Activated gamma-delta T cell treated with Interleukin-2 at 50 U/mL for 16 hours (primary cell): ENCODE results near the gene IL17REL.
"Not testable (repeated sequence)": the region's sequence is repeated elsewhere in the genome, so short reads cannot be mapped to it uniquely, and the experiment has no call there.

Experiments
- DNase-seq: peaks from one replicate; pipeline ENCODE4 v3.0.0-alpha.2; 2020

IL17REL gene

DNA sequence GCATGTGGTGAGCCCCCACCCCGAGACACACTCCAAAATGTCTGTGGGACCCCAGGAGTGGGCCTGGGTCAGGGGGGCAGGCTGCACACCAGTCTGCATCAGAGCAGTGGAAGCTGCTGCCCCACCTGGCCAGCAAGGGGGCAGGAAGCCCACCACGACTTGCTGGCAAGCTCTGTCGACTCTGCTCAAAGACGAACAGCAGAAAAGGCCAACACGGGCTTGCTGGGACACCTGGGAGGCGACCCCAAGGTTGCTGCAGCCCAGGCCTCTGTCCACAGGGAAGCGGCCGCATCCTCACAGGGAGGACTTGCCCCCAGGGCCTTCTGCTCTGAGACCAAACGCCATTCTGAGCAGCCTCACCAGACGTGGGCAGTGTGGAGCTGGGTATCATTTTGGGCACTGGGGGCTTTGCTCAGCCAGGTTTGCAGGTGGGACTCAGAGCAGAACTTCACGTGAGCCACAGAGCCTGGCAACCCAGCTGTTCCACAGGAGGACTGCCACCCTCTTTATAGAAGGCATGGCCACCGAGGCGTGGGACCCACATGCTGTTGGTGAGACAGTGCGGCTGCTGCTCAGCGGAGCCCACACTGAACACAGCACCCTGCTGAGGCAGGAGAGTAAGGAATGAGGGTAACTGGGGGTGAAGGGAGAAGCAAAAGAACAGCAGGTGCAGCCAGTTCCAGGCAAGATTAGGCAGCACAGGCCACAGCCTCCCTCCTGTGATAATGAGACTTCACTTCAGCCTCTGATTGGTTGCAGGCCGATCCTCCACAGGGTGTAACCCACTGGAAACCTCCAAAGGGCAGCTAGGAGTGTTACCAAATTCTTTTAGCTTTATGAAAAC lies 11.0 kb downstream of the IL17REL start:
- DNase-seq: no peak

DNA sequence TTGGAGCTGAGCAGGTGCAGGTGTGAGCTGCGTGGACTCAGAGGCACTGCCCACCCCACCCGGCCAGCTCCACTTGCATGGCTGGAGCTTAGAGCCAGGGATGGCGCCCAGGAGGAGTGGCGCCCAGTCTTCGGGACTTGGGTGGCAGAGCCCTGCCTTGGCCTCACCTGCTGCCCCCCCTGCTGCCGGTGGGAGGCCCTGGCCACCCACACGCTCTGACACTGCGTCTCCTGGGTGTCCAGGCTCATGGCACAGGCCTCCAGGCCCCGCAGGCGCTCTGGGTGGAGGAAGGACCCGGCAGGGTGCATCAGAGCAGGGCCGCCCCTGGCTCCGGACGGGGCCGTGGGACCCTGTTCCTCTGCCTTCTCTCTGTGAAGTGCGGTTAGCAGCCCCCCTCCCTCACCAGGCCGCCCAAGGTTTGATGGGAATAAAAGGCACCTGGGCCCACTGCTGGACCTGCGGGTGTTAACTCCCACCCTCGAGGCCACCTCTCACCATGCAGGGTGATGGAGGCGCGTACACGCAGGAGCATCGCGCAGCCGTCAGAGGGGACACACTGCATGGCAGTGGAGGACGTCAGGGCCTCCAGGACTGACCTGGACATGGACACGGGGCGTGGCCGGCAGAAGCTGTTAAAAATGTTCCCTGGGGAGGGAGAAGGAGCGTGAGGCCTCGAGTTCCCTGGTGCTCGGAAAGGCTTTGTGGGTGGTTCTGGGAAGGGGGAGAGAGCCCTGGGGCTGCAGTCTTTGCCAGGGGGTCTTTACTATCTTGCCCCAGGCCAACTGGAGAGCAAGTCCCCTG lies 11.8 kb downstream of the IL17REL start:
- no peak for DNase-seq

DNA sequence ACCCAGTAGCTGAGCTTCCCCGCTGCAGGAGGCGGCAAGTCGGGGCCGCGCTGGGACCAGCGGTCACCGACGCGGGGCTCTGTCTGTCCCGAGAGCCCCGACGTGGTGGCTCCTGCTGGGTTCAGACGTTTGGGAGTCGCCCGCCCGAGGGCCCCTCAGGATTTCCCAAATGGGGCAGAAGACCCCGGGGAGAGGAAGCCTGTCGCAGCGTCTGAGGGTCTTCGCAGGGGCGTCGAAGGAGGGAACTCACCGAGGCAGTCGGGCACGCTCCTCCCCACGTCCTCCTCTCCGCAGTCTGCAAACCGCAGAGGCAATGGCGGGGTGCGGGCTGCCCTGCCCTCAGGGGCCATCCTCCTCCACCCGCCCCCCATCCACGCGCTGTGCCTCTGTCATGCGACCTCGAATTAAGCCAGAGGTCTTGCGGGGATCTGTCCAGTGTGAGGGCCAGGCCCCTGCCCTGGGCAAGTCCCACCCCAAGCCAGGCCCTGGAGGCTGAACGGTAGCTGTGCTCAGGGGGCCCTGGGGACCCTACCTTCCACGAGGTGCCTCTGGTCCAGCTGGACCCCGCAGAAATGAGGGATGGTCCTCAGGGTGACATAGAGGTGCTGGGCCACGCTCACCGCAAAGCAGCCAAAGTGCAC lies 12.5 kb downstream of the IL17REL start:
- no peak for DNase-seq

- no peak for DNase-seq
These were observed 13.3 kb downstream of the IL17REL start for GRCh38 chr22:49999063-49999945.

DNA sequence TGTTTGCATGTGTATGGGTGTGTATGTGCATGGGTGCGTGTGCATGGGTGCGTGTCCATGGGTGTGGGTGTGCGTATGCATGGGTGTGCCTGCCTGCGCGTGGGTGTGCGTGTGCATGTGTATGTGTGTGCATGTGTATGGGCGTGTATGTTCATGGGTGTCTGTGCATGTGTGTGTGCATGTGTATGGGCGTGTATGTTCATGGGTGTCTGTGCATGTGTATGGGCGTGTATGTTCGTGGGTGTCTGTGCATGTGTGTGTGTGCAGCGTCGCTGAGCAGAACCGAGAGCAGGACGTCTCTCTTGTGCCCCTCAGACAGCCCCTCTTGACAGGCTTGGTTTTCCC lies 13.9 kb downstream of the IL17REL start:
- DNase-seq: no peak

DNA sequence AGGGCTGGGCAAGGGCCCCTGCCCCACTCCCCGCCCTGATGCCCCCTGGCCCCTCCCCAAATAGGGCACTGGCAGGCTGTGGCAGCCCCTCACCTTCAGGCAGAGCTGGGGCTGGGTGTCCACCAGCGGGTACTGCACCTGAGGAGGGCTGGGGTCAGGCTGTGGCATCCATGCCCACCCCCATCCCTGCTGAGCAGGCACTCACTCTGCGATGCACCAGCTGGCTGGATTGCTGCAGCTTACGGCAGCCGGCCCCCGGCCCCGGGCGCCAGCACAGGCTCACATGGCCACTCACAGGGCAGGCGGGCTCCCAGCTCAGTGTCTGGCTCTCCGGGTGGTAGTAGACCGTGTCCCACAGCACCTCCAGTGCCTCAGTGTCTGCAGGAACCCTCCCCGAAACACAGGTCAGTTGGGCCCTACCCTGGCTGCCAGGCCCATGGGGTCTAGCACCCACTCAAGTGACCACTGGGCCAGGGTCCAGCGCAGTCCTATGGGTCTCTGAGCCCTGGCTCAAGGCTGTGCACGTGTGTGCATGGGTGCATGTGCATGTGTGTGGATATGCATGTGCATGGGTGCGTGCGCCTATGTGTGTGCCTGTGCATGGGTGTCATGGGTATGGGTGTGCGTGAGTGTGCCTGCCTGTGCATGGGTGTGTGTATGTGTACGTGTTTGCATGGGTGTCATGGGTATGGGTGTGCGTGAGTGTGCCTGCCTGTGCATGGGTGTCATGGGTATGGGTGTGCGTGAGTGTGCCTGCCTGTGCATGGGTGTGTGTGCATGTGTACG lies 14.4 kb downstream of the IL17REL start:
- no peak for DNase-seq

DNA sequence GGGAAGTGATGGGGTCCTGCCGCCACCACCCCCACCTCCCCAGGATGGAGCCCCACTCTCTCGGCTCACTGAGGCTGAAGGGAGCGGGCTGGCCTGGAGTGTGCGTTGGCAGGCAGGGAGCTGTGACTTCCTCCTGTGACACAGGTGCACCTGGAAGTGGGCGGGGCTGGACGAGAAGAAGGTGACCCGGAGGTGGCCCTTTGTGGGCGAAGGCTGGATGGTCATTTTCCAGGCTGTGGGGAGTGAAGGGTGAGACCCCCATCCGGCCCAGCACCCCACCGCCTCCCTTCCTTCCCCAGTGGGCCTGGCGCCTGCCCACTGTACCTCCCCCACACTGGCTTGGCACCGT lies 15.3 kb downstream of the IL17REL start:
- no peak for DNase-seq

- DNase-seq: no peak
These were observed 15.9 kb downstream of the IL17REL start for GRCh38 chr22:49996518-49997250.

- no peak for DNase-seq
These were observed 16.4 kb downstream of the IL17REL start for GRCh38 chr22:49996119-49996517.

DNA sequence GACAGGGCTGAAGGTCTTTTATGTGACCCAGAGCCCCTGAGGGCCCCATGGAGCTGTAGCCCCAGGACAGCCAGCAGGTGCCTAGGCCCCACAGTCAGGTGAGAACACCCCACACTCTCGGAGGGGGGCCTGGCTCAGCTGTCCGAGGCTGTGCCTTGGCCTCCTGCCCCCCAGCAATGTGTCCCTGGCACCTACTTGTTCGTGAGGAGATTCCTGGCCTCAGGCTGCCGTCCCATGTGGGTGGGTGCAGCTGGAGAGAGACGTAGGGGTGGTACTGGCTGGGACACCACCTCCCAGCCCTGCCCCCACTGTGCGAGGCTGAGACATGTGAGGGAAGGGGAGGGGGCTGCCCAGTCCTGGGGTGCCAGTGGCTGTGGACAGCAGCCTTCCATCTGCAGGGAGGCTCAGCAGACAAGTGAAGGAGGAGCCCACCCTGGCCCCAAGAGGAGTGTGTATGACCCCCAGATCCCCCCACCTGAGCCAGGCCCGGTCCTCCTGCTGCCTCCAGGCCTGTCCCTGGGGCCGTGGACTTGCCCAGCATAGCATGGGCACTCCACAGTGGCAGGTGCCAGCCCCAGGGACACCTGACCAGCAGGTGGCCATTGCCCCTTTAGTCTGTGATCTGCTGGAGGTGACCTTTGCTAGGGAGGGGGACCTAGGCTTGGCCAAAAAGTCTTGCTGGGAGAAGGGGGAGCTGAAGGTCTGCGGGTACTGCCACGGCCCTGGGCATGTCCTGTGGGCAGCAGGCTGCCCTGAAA lies 17.0 kb downstream of the IL17REL start:
- DNase-seq: no peak

GRCh38 chr22:49995041-49995360 lies 17.6 kb downstream of the IL17REL start:
- no peak for DNase-seq

DNA sequence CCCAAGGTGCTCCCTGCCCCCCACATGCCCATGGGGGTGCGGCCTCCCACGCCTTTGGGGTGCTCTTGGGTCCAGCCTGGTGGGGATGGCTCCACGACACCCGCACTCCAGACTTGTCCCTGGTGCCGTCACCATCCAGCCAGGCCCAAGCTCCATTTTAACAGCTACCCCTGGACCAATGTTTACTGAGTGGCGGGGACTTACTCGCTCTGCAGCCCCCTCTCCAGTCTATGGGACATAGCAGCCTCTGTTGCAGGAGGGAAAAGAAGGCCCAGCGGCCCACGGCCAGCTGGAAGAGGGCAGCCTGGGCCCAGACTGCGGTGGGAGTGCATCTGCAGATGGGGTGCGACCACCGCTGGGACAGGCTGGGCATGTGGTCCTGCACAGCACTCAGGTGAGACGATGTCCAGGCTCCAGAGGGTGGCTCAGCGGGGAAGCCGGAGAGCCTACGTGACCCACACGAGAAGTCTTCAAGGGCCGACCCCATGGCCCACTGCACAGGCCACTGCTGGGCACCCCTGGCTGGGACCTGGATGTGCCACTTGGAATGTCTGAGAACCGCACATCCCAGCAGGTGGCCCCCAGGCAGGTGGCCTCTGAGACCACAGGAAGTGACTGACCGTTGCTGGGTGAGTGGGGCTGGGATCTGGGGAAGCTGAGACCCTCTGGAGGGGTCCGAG lies 18.1 kb downstream of the IL17REL start:
- no peak for DNase-seq

- no peak for DNase-seq
These were observed 18.8 kb downstream of the IL17REL start for GRCh38 chr22:49993649-49994360.

GRCh38 chr22:49992921-49993648 lies 19.5 kb downstream of the IL17REL start:
- peak; percentile 67 for DNase-seq

DNA sequence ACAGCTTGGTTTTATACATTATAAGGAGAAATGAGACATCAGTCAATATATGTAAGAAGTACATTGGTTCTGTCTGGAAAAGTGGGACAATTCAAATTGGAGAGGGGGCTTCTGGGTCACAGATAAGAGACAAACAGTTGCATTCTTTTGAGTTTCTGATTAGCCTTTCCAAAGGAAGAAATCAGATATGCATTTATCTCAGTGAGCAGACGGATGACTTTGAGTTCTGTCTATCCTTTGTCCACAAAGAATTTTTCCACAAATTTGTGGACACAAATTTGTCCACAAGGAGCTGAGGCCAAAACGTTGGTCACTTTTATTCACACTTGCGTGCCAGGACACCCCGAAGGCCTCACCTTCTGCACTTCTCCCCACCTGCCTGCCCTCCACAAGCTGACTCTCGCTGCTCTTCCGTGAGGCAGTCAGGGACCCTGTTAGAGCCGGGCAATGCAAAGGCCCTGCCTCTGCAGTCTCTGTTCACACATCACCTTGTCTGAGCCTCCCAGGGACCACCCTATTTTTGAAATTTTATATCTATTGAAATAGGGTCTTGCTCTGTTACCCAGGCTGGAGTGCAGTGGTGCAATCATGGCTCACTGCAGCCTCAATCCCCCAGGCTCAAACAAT lies 20.5 kb downstream of the IL17REL start:
- DNase-seq: no peak

DNA sequence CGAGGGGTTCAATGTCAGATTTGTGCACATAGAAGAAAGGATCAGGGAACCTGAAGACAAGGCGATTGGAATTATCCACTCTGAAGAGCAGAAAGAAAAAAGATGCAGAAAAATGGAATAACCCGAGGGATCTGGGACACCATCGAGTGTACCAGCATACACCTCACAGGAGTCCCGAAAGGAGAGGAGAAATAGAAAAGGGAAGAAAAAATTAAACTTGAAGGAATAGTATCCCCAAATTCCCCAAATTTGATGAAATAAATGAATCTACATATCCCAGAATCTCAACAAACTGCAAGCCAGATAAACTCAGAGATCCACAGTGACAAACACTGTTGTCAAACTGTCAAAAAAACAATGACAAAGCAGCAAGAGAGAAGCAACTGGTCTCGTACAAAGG lies 21.4 kb downstream of the IL17REL start:
- no peak for DNase-seq

- not testable (repeated sequence) for DNase-seq
These were observed 22.7 kb downstream of the IL17REL start for GRCh38 chr22:49989826-49990225.

GRCh38 chr22:49986325-49986724 lies 26.2 kb downstream of the IL17REL start:
- no peak for DNase-seq
